A549 treated with RU486 at 1 μM for 4 hours (cell line): ENCODE data around the gene TMEM270. TPM values are rescaled to one million over a fixed set of nuclear protein-coding genes. Genes with fewer than 3 reads are reported as not detected.

ENCODE experiments used
- total RNA-seq: library from RNA; stranded (reverse); fragments of 200-300 nt; extraction: Qiagen RNA extraction; gene quantifications from 5 replicates; pipeline ENCODE4 v1.2.3, GENCODE V29; 2022; ENCODE audit warnings: low read depth

Gene TMEM270
- 0.20 to 0.54 TPM in 2 of 5 replicates, not detected in the others for total RNA-seq

GRCh38 chr7:73860859-73861258, at the start of gene TMEM270:
Gene TMEM270 (plus strand): TSS chr7:73861159. CDS start chr7:73861195, 36 bp downstream.

GRCh38 chr7:73830681-73831583, 30.0 kb upstream of the TMEM270 start, which contains the start of gene CLDN4:
Gene CLDN4 (plus strand): TSS chr7:73830996. CDS start chr7:73831202, 206 bp downstream.

GRCh38 chr7:73842067-73842976, 18.6 kb upstream of the TMEM270 start, which contains the start of gene METTL27:
Gene METTL27 (minus strand): TSS chr7:73842516. CDS start chr7:73842140, 376 bp downstream.

Other genes starting within 250 kb of the TMEM270 start
- gene MLXIPL, start 236.6 kb upstream of the TMEM270 start, total RNA-seq, result 0.63 to 1.3 TPM (median 0.90 TPM) in 5 replicates
- 2.9 to 6.0 TPM (median 5.1 TPM) in 5 replicates for gene VPS37D, start 193.3 kb upstream of the TMEM270 start, total RNA-seq
- gene DNAJC30, start 177.7 kb upstream of the TMEM270 start, total RNA-seq, result 6.9 to 10.5 TPM (median 10.2 TPM) in 5 replicates
- 126 to 174 TPM (median 136 TPM) in 5 replicates for gene BUD23, start 177.6 kb upstream of the TMEM270 start, total RNA-seq
- gene STX1A, start 141.5 kb upstream of the TMEM270 start, total RNA-seq, result 58.5 to 80.4 TPM (median 70.2 TPM) in 5 replicates
- gene ABHD11, start 122.4 kb upstream of the TMEM270 start, total RNA-seq, result 20.5 to 29.3 TPM (median 24.9 TPM) in 5 replicates
- gene CLDN3, start 90.9 kb upstream of the TMEM270 start, total RNA-seq, result 1.4 to 3.4 TPM (median 2.9 TPM) in 5 replicates
- 4.2 to 7.1 TPM (median 5.1 TPM) in 5 replicates for gene CLDN4, start 30.2 kb upstream of the TMEM270 start, total RNA-seq
- 7.2 to 11.6 TPM (median 9.1 TPM) in 5 replicates for gene METTL27, start 18.6 kb upstream of the TMEM270 start, total RNA-seq
- 0.08 to 0.10 TPM (median 0.09 TPM) in 4 of 5 replicates, not detected in the other for gene ELN, start 167.0 kb downstream of the TMEM270 start, total RNA-seq
- gene LIMK1, start 222.6 kb downstream of the TMEM270 start, total RNA-seq, result 30.5 to 37.5 TPM (median 32.6 TPM) in 5 replicates